ENCODE measurements around the gene EFR3B. TPM values are rescaled to one million over a fixed set of nuclear protein-coding genes. Genes with fewer than 3 reads are reported as not detected.
"Not testable (repeated sequence)": the region's sequence is repeated elsewhere in the genome, so short reads cannot be mapped to it uniquely, and the experiment has no call there.

The EFR3B gene
- total RNA-seq, 1 donor from 2014 or later: 15.4 TPM

- Mint-ChIP-seq H3K36me3 (peaks cover 8% of the 10 kb centered on the region), H3K27ac (peak overlapping the region; percentile 87), H3K4me1 (peaks cover 19% of the 10 kb centered on the region), H3K9me3 (no peaks in the 10 kb centered on the region), H3K4me3 (peak overlapping the region; percentile 47), H3K27me3 (ENCODE audit: low read depth) (peaks cover 7% of the 10 kb centered on the region)
- no peak for DNase-seq (ENCODE audit: low spot score in 2 of 2, unreplicated experiment in 2 of 2)
- TF ChIP-seq CTCF (IDR thresholded peaks at IDR 0.05; ENCODE audit: unreplicated experiment): no peak
Measured at GRCh38 chr2:25132693-25133092, 90.8 kb downstream of the EFR3B start.

GRCh38 chr2:25140535-25140934, 98.7 kb downstream of the EFR3B start:
- peaks cover 17% of the 10 kb centered on the region for H3K36me3 Mint-ChIP-seq
- H3K4me3 Mint-ChIP-seq; DNase-seq (ENCODE audit: low spot score in 2 of 2, unreplicated experiment in 2 of 2); H3K27me3 Mint-ChIP-seq (ENCODE audit: low read depth); H3K9me3 Mint-ChIP-seq; H3K4me1 Mint-ChIP-seq; H3K27ac Mint-ChIP-seq: not testable (repeated sequence)

GRCh38 chr2:25141120-25141519, 99.2 kb downstream of the EFR3B start:
- H3K36me3 Mint-ChIP-seq: peaks cover 19% of the 10 kb centered on the region
- no peak overlapping the region for H3K27ac Mint-ChIP-seq
- no peaks in the 10 kb centered on the region for H3K4me1 Mint-ChIP-seq
- no peaks in the 10 kb centered on the region for H3K9me3 Mint-ChIP-seq
- no peak for TF ChIP-seq CTCF (IDR thresholded peaks at IDR 0.05; ENCODE audit: unreplicated experiment)
- no peak for DNase-seq (ENCODE audit: low spot score in 2 of 2, unreplicated experiment in 2 of 2)
- no peak overlapping the region for H3K4me3 Mint-ChIP-seq
- H3K27me3 Mint-ChIP-seq (ENCODE audit: low read depth): no peaks in the 10 kb centered on the region

GRCh38 chr2:25145803-25146202, 103.9 kb downstream of the EFR3B start:
- no peak overlapping the region for H3K4me3 Mint-ChIP-seq
- H3K36me3 Mint-ChIP-seq: peaks cover 29% of the 10 kb centered on the region
- no peaks in the 10 kb centered on the region for H3K4me1 Mint-ChIP-seq
- no peaks in the 10 kb centered on the region for H3K9me3 Mint-ChIP-seq
- no peak overlapping the region for H3K27ac Mint-ChIP-seq
- no peak for TF ChIP-seq CTCF (IDR thresholded peaks at IDR 0.05; ENCODE audit: unreplicated experiment)
- H3K27me3 Mint-ChIP-seq (ENCODE audit: low read depth): no peaks in the 10 kb centered on the region
- no peak for DNase-seq (ENCODE audit: low spot score in 2 of 2, unreplicated experiment in 2 of 2)

- Mint-ChIP-seq H3K27ac (no peak overlapping the region), H3K4me3 (no peak overlapping the region), H3K9me3 (no peaks in the 10 kb centered on the region), H3K4me1 (no peaks in the 10 kb centered on the region), H3K36me3 (peaks cover 24% of the 10 kb centered on the region), H3K27me3 (ENCODE audit: low read depth) (no peaks in the 10 kb centered on the region)
- TF ChIP-seq CTCF (IDR thresholded peaks at IDR 0.05; ENCODE audit: unreplicated experiment): no peak
- DNase-seq (ENCODE audit: low spot score in 2 of 2, unreplicated experiment in 2 of 2): no peak
Measured at GRCh38 chr2:25146896-25147295, 105.0 kb downstream of the EFR3B start.

- no peaks in the 10 kb centered on the region for H3K4me1 Mint-ChIP-seq
- no peak overlapping the region for H3K27ac Mint-ChIP-seq
- H3K4me3 Mint-ChIP-seq: no peak overlapping the region
- peaks cover 28% of the 10 kb centered on the region for H3K36me3 Mint-ChIP-seq
- no peak for TF ChIP-seq CTCF (IDR thresholded peaks at IDR 0.05; ENCODE audit: unreplicated experiment)
- no peaks in the 10 kb centered on the region for H3K9me3 Mint-ChIP-seq
- DNase-seq (ENCODE audit: low spot score in 2 of 2, unreplicated experiment in 2 of 2): no peak
- no peaks in the 10 kb centered on the region for H3K27me3 Mint-ChIP-seq (ENCODE audit: low read depth)
Measured at GRCh38 chr2:25149646-25150045, 107.8 kb downstream of the EFR3B start.

- not testable (repeated sequence) for DNase-seq (ENCODE audit: low spot score in 2 of 2, unreplicated experiment in 2 of 2); H3K9me3 Mint-ChIP-seq; H3K27me3 Mint-ChIP-seq (ENCODE audit: low read depth); H3K27ac Mint-ChIP-seq; H3K4me3 Mint-ChIP-seq; H3K4me1 Mint-ChIP-seq
- H3K36me3 Mint-ChIP-seq: peaks cover 31% of the 10 kb centered on the region
Measured at GRCh38 chr2:25150993-25151392, 109.1 kb downstream of the EFR3B start.

All from mesothelial cell of epicardium (in vitro differentiated cells).